Chondrocyte (in vitro differentiated cells): ENCODE results near the gene NKD1. TPM values are rescaled to one million over a fixed set of nuclear protein-coding genes. Genes with fewer than 3 reads are reported as not detected.

ENCODE experiments used
- DNase-seq: peaks from one replicate; pipeline ENCODE4 v3.0.0; 2021; ENCODE audit warnings: mixed read lengths, low spot score
- H3K27ac Mint-ChIP-seq: one replicate; pipeline ENCODE4 v1.8.0; 2021; ENCODE audit warnings: mild to moderate bottlenecking, moderate library complexity, mixed read lengths; ENCODE audit not compliant: unreplicated experiment
- H3K27me3 Mint-ChIP-seq: 2 replicates; pipeline ENCODE4 v1.8.0; 2021; ENCODE audit warnings: low read depth, mixed read lengths
- H3K36me3 Mint-ChIP-seq: 2 replicates; pipeline ENCODE4 v1.8.0; 2021; ENCODE audit warnings: low read depth, mixed read lengths
- H3K4me1 Mint-ChIP-seq: 2 replicates; pipeline ENCODE4 v1.8.0; 2021; ENCODE audit warnings: low read depth, mild to moderate bottlenecking, mixed read lengths
- H3K4me3 Mint-ChIP-seq: one replicate; pipeline ENCODE4 v1.8.0; 2021; ENCODE audit warnings: mild to moderate bottlenecking, moderate library complexity, mixed read lengths; ENCODE audit not compliant: unreplicated experiment
- H3K9me3 Mint-ChIP-seq: 2 replicates; pipeline ENCODE4 v1.8.0; 2021; ENCODE audit warnings: low read depth, mixed read lengths
- total RNA-seq: library from RNA; stranded (reverse); gene quantifications from 3 replicates; pipeline ENCODE4 v1.2.1, GENCODE V29; 2021
- TF ChIP-seq, protein P1 (sequence below): fragments of 200-600 bp; sonication (generic); IDR thresholded peaks from 2 replicates; pipeline ENCODE4 v1.5.0; 2021; ENCODE audit warnings: antibody characterized with exemption, mild to moderate bottlenecking, moderate library complexity

The NKD1 gene
- total RNA-seq, 1 donor from 2014 or later = 8.0 TPM

DNA sequence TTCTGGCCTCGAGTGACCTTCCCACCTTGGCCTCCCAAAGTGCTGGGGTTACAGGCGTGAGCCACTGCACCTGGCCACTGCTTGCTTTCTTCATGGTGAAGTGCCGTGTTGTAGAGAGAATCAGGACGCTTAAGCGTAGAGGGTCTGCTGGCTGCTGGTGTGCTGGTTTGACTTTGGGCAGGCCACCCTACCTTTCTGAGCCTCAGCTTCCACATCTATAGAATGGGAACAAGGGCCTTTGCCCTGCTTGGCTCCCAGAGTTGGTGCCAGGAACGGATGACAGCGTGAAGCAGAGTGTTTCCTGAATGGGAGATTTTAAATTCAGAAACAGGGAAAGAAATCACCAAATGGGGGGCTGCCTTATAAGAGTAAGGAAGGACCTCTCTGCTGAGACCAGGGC, 60.9 kb downstream of the NKD1 start:
- Mint-ChIP-seq H3K27ac (no peak overlapping the region), H3K9me3 (no peaks in the 10 kb centered on the region), H3K36me3 (no peaks in the 10 kb centered on the region), H3K27me3 (no peaks in the 10 kb centered on the region), H3K4me1 (peaks cover 33% of the 10 kb centered on the region), H3K4me3 (no peak overlapping the region)
- no peak for DNase-seq
- TF ChIP-seq, protein P1, sequence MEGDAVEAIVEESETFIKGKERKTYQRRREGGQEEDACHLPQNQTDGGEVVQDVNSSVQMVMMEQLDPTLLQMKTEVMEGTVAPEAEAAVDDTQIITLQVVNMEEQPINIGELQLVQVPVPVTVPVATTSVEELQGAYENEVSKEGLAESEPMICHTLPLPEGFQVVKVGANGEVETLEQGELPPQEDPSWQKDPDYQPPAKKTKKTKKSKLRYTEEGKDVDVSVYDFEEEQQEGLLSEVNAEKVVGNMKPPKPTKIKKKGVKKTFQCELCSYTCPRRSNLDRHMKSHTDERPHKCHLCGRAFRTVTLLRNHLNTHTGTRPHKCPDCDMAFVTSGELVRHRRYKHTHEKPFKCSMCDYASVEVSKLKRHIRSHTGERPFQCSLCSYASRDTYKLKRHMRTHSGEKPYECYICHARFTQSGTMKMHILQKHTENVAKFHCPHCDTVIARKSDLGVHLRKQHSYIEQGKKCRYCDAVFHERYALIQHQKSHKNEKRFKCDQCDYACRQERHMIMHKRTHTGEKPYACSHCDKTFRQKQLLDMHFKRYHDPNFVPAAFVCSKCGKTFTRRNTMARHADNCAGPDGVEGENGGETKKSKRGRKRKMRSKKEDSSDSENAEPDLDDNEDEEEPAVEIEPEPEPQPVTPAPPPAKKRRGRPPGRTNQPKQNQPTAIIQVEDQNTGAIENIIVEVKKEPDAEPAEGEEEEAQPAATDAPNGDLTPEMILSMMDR = no peak

DNA sequence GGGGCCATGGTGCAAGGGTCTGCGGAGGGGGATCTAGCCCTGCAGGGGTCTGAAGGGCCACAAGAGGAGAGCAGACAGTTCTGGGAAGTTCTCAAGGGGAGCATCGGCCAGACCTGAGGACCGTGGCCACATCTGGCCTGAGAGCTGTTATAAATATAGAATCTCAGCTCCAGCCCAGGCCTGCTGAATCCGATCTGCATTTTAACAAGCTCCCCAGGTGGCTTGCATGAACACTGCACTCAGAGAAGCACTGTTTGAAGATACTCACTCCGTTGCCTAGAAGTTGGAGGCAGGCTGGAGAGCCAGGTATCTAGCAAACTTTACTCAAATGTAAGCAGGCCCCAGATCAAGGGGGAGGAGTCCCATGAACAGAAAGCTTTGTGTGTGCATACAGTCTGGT, 61.3 kb downstream of the NKD1 start:
- Mint-ChIP-seq H3K27me3 (no peaks in the 10 kb centered on the region), H3K27ac (no peak overlapping the region), H3K4me3 (no peak overlapping the region), H3K4me1 (peaks cover 33% of the 10 kb centered on the region), H3K36me3 (no peaks in the 10 kb centered on the region), H3K9me3 (no peaks in the 10 kb centered on the region)
- TF ChIP-seq, protein P1 = no peak
- no peak for DNase-seq

DNA sequence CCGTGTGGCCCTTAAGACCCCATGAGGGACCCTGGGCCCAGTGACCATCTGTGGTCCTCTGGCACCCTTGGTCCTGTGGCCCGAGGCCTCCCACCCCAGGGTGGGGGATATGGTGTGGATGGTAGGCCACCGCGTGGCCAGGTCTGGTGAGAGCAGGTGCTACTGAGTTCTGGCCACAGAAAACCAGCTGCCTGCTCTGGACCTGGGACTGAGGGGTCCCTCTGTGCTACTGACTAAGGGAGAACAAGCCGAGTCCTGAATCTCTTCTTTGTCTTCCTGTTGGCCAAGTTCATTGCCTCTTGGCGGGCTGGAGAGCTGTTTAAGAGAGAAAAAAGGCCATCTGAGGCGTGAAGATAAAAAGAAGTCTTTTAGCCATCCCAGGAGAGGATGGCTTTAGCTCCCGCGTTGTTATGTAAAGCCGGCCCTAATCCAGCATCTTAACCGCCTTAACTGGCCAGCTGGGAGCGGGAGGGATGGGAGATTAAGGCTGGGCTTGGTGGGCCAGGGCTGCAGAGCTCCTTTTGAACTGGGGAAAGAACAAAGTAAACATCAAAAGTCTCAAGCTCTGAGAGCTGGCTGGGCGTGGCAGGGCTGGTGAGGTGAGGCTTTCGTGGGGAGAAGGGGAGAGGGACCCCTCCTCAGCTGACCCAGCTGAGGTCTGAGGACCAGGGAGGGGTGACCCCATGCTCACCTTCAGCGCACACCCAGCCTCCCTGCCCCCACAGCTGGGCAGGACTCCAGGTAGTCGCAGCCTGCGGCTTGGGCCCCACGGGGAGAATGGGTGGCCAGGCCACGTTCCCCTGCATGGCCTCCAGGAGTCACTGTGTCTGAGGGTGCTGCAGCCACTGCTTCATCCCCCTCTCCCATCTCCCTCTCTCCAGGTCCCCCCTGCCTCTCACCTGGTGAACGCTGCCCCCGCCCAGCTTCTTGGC, 62.4 kb downstream of the NKD1 start:
- DNase-seq = no peak
- H3K27ac Mint-ChIP-seq = no peak overlapping the region
- TF ChIP-seq, protein P1 = no peak
- H3K4me1 Mint-ChIP-seq = peaks cover 44% of the 10 kb centered on the region
- no peaks in the 10 kb centered on the region for H3K9me3 Mint-ChIP-seq
- H3K36me3 Mint-ChIP-seq = no peaks in the 10 kb centered on the region
- H3K4me3 Mint-ChIP-seq = no peak overlapping the region
- H3K27me3 Mint-ChIP-seq = no peaks in the 10 kb centered on the region

DNA sequence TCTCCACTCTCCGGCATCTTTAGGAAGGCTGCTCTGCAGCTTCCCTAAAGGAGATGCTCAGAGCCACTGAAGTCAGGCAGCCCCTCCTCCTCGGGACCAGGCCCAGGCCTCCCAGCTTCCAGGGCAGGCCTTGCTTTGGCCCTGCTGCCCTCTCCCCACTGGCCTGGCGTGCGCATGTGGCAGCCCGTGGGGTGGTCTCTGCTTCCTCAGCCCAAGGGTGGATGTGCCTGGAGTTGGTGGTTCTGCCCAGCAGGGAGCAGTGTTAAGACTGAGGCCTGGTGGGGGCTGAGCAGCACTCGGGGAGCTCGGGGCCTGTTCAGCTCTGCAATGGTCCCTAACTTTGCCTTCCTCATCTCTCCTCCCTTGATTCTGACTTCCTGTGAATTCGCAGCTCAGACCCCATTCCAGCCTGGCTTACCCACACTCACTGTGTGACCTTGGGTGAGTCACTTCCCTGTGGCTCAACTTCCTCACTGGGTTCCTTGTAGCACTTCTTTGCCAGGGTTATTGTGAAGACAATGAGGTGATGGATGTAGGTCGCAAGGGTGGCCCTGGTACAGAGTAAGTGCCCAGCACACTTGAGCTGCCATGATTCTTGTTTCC, 63.2 kb downstream of the NKD1 start:
- no peaks in the 10 kb centered on the region for H3K27me3 Mint-ChIP-seq
- peaks cover 52% of the 10 kb centered on the region for H3K4me1 Mint-ChIP-seq
- no peak for DNase-seq
- no peak overlapping the region for H3K27ac Mint-ChIP-seq
- H3K9me3 Mint-ChIP-seq = no peaks in the 10 kb centered on the region
- H3K36me3 Mint-ChIP-seq = no peaks in the 10 kb centered on the region
- TF ChIP-seq, protein P1 = peak; percentile 26
- H3K4me3 Mint-ChIP-seq = no peak overlapping the region

DNA sequence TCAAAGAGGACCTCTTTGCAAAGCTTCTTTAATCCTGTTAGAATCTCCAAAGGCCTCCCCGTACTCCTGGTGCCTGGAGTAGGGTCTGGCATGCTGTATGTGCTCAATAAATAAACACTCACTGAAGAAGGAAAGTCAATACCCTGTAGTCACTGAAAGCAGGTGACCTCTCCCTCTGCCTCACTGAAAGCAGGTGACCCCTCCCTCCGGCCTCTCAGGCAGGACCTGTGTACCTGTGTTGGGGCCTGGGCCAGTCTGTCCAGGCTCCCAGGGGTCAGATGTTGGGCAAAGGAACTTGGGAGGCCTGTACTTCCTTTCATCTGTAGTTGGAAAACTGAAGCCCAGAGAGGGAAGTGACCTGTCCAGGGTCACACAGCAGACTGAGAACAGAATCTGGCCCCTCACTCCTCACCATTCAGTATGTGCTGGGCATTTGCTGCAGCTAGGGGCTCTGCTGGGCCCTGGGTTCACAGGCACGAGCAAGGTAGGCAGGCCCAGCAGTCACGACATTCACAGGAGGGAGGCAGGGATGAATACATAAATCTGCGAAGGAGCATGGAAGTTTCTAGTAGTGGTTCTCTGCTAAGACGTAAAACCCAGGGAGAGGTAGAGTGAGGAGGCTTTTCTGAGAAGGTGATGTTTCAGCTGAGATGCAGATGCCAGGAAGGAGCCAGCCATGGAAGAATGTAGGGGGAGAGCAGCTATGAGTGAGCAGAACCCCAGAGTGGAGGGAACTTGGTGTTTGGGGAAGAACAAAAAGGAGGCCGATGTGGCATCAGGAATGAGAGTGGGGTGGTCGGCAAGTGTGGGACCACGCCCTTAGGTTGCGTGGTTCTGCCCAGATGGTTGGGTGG, 64.0 kb downstream of the NKD1 start:
- no peak for DNase-seq
- Mint-ChIP-seq H3K27me3 (no peaks in the 10 kb centered on the region), H3K27ac (no peak overlapping the region), H3K4me1 (peaks cover 60% of the 10 kb centered on the region), H3K36me3 (no peaks in the 10 kb centered on the region), H3K9me3 (no peaks in the 10 kb centered on the region), H3K4me3 (no peak overlapping the region)
- TF ChIP-seq, protein P1 = no peak
